GM23248 (cell line): ENCODE measurements around the gene BSG. TPM values are rescaled to one million over a fixed set of nuclear protein-coding genes. Genes with fewer than 3 reads are reported as not detected.
"Not testable (repeated sequence)": the region's sequence is repeated elsewhere in the genome, so short reads cannot be mapped to it uniquely, and the experiment has no call there.

Source experiments
- DNase-seq: peaks from one replicate; pipeline ENCODE4 v3.0.0-alpha.2; 2015
- H2AFZ ChIP-seq: fragments of 200-600 bp; sonication (generic); 2 replicates; pipeline ENCODE4 v1.6.1; 2016; ENCODE audit warnings: antibody characterized with exemption
- H3F3A ChIP-seq: fragments of 200-600 bp; sonication (generic); 2 replicates; pipeline ENCODE4 v1.6.1; 2016; ENCODE audit warnings: mild to moderate bottlenecking, antibody characterized with exemption, mixed run types; ENCODE audit not compliant: insufficient read depth
- H3K27ac ChIP-seq: fragments of 200-600 bp; sonication (generic); 2 replicates; pipeline ENCODE4 v1.5.1; 2016; ENCODE audit warnings: mild to moderate bottlenecking
- H3K27me3 ChIP-seq: fragments of 200-600 bp; sonication (generic); replicated peaks from 2 replicates; pipeline ENCODE4 v1.6.1; 2016; ENCODE audit warnings: mild to moderate bottlenecking; ENCODE audit not compliant: insufficient read depth
- H3K36me3 ChIP-seq: fragments of 200-600 bp; sonication (generic); 2 replicates; pipeline ENCODE4 v1.6.1; 2016; ENCODE audit warnings: low read depth, mild to moderate bottlenecking
- H3K4me1 ChIP-seq: fragments of 200-600 bp; sonication (generic); 2 replicates; pipeline ENCODE4 v1.6.1; 2016; ENCODE audit warnings: mild to moderate bottlenecking; ENCODE audit not compliant: insufficient read depth
- H3K4me2 ChIP-seq: fragments of 200-600 bp; sonication (generic); one replicate; pipeline ENCODE4 v1.6.1; 2016; ENCODE audit warnings: mild to moderate bottlenecking; ENCODE audit not compliant: unreplicated experiment
- H3K4me3 ChIP-seq: fragments of 200-600 bp; sonication (generic); 2 replicates; pipeline ENCODE4 v1.5.1; 2016; ENCODE audit warnings: mild to moderate bottlenecking
- H3K79me2 ChIP-seq: fragments of 200-600 bp; sonication (generic); 2 replicates; pipeline ENCODE4 v1.6.1; 2016; ENCODE audit warnings: mild to moderate bottlenecking; ENCODE audit not compliant: insufficient read depth
- H3K9ac ChIP-seq: fragments of 200-600 bp; sonication (generic); 2 replicates; pipeline ENCODE4 v1.6.1; 2016; ENCODE audit warnings: mild to moderate bottlenecking
- H3K9me2 ChIP-seq: fragments of 200-600 bp; sonication (generic); 2 replicates; pipeline ENCODE4 v1.6.1; 2016; ENCODE audit warnings: mixed run types, mild to moderate bottlenecking, moderate library complexity; ENCODE audit not compliant: insufficient read depth
- H3K9me3 ChIP-seq: fragments of 200-600 bp; sonication (generic); one replicate; pipeline ENCODE4 v1.6.1; 2017; ENCODE audit warnings: low read depth
- H4K20me1 ChIP-seq: fragments of 200-600 bp; sonication (generic); 2 replicates; pipeline ENCODE4 v1.6.0; 2016; ENCODE audit not compliant: insufficient read depth
- EZH2 ChIP-seq: fragments of 200-600 bp; sonication (generic); IDR thresholded peaks from 2 replicates; pipeline ENCODE4 v1.6.1; 2018; ENCODE audit warnings: antibody characterized with exemption, mild to moderate bottlenecking; ENCODE audit not compliant: insufficient read depth, poor library complexity, severe bottlenecking
- EZH2phosphoT487 ChIP-seq: fragments of 200-600 bp; sonication (generic); IDR thresholded peaks from 2 replicates; pipeline ENCODE4 v1.6.1; 2018; ENCODE audit warnings: antibody characterized with exemption, moderate library complexity, mild to moderate bottlenecking, low read depth; ENCODE audit not compliant: insufficient read depth
- WGBS, 2 experiments: methylation state at CpG; one replicate each; pipeline ENCODE4 v1.1.6; 2015 to 2017; ENCODE audit warnings: low lambda C conversion rate in 2 of 2, low coverage in 1 of 2; ENCODE audit errors: missing lambda C conversion rate in 2 of 2; 5-methylcytosine and 5-hydroxymethylcytosine counted together
- in situ Hi-C: fragments of 300-500 bp; cut with MboI; formaldehyde crosslinking; loops from 2 replicates; pipeline ENCODE4 v1.15.0; 2020
- polyA plus RNA-seq: library from polyadenylated mRNA; unstranded; fragments of >200 nt; fragmentation: Nextera tagmentation; extraction: Ambion mirVana; gene quantifications from 2 replicates; pipeline ENCODE4 v1.2.1, GENCODE V29; 2016
- total RNA-seq: library from RNA; depleted of rRNA; stranded (reverse); fragments of >200 nt; shearing (Covaris generic); gene quantifications from 2 replicates; pipeline ENCODE4 v1.2.3, GENCODE V29; 2014

BSG gene
- total and polyA plus RNA-seq, 2 experiments from 2014 or later = 939 to 955 TPM

GRCh38 chr19:619286-620002, 47.0 kb downstream of the BSG start:
- Histone ChIP-seq H3K27ac (no peak overlapping the region), H3F3A (no peaks in the 10 kb centered on the region), H3K27me3 (no peaks in the 10 kb centered on the region), H3K4me2 (no peak overlapping the region), H3K4me3 (no peak overlapping the region), H3K79me2 (no peaks in the 10 kb centered on the region), H3K9me3 (no peaks in the 10 kb centered on the region), H3K9ac (no peak overlapping the region), H3K36me3 (no peaks in the 10 kb centered on the region), H2AFZ (no peak overlapping the region), H4K20me1 (no peaks in the 10 kb centered on the region), H3K9me2 (no peaks in the 10 kb centered on the region), H3K4me1 (no peaks in the 10 kb centered on the region)
- TF ChIP-seq EZH2phosphoT487 = no peak
- in situ Hi-C loops = no loop called here
- DNase-seq = no peak
- 96% methylated on average over 35 to 41 of the region's 47 CpGs for WGBS, 2 experiments

DNA sequence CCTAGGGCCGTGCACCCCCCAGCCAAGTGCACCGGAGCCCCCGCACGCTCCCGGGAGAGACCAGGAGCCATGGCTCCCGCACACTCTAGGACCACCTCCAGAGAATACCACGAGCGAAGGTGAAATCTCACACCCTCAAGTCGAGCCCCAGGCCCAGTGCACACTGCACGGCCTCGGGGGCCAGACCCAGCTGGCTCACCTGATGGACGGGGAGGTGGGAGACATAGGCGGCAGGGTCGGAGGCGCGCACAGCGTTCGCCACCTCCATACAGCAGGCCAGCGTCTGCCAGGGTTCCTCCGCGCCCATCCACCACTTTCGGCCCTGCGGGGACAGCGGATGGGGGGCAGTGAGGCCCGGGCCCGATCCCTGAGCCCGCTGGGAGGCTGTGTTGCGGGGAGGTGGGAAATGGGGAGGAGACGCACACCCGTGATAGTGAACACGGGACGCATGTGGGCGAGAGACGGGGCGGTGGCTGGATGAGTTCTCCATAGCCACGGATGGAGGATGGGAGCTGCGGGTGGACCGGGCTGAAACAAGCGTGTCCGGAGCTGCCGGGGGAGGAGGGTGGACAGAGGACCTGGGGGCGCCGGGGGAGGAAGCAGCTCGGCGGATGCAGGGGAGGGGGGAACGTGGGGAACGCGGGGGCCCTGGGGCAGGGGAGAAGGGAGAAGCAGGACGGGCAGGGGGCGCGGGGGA, 47.9 kb downstream of the BSG start:
- Histone ChIP-seq H3K9me2 (no peaks in the 10 kb centered on the region), H3K36me3 (no peaks in the 10 kb centered on the region), H3K9ac (no peak overlapping the region), H3K27me3 (no peaks in the 10 kb centered on the region), H3K4me1 (no peaks in the 10 kb centered on the region), H3K27ac (no peak overlapping the region), H3K4me2 (no peak overlapping the region), H2AFZ (no peak overlapping the region), H3F3A (no peaks in the 10 kb centered on the region), H3K79me2 (no peaks in the 10 kb centered on the region), H3K9me3 (no peaks in the 10 kb centered on the region), H4K20me1 (no peaks in the 10 kb centered on the region), H3K4me3 (no peak overlapping the region)
- WGBS, 2 experiments = 92 to 98% methylated on average over 32 to 51 of the region's 51 CpGs
- TF ChIP-seq EZH2 (no peak), EZH2phosphoT487 (no peak)
- in situ Hi-C loops = no loop called here
- DNase-seq = no peak

DNA sequence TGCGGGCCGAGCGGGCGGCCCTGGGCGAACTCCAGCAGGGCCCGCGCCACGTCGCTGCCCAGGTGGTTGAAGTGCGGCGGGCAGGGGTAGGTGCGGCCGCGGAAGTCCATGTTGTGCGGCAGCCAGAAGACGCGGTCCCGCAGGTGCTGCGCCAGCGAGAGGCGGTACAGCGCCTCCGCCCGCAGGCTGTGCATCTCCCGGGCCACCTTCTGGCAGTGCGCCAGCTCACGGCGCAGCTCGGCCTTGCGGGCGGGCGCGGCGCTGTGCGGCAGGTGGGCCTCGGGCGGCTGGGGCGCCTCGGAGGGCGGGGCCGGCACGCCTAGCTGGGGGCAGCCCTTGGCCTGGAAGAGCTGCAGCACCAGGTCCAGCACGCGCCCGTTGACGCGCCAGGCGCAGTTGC, 48.8 kb downstream of the BSG start:
- H2AFZ ChIP-seq, H3K79me2 ChIP-seq, H3F3A ChIP-seq, H3K9ac ChIP-seq, in situ Hi-C loops, H3K27me3 ChIP-seq, H4K20me1 ChIP-seq, H3K4me2 ChIP-seq, H3K9me3 ChIP-seq, H3K27ac ChIP-seq, DNase-seq, H3K4me1 ChIP-seq, H3K4me3 ChIP-seq, H3K9me2 ChIP-seq, H3K36me3 ChIP-seq: not testable (repeated sequence)
- 97 to 98% methylated on average over 23 to 48 of the region's 48 CpGs for WGBS, 2 experiments

DNA sequence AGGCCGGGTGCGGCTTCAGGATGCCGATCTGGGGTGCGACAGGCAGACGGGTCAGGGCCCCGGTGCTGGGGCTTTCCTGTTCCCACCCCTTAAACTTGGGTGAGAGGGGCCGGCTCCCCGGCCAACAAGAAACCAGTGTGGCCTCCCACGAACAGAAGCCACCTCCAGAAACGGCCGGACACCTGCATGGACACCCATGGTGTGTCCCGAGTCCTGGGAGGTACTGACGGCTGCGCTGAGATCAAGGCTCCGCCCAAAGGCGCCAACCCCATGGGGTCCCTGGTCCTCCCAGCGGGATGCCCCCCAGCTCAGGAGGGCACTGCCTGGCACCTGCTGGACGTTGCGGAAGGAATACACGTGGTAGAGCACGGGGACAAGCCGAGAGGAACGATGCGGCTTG, 49.4 kb downstream of the BSG start:
- H2AFZ ChIP-seq = no peak overlapping the region
- no peaks in the 10 kb centered on the region for H3K79me2 ChIP-seq
- no peaks in the 10 kb centered on the region for H3K9me3 ChIP-seq
- H3K4me1 ChIP-seq = no peaks in the 10 kb centered on the region
- no peak overlapping the region for H3K27ac ChIP-seq
- H3K9ac ChIP-seq = no peak overlapping the region
- H3K4me3 ChIP-seq = no peak overlapping the region
- H3K4me2 ChIP-seq = no peak overlapping the region
- H3K9me2 ChIP-seq = no peaks in the 10 kb centered on the region
- no peaks in the 10 kb centered on the region for H3K36me3 ChIP-seq
- TF ChIP-seq EZH2phosphoT487 = no peak
- TF ChIP-seq EZH2 = no peak
- 92 to 93% methylated on average over 24 of the region's 24 CpGs for WGBS, 2 experiments
- in situ Hi-C loops = no loop called here
- no peaks in the 10 kb centered on the region for H3F3A ChIP-seq
- H4K20me1 ChIP-seq = no peaks in the 10 kb centered on the region
- H3K27me3 ChIP-seq = no peaks in the 10 kb centered on the region
- no peak for DNase-seq
